HEK293T (cell line): ENCODE measurements around the gene VEPH1.

Experiments used
- FOXM1 ChIP-seq: fragments of 450-650 bp; IDR thresholded peaks from 2 replicates; pipeline ENCODE4 v1.6.1; 2017; ENCODE audit warnings: mild to moderate bottlenecking, borderline replicate concordance
- SP1 ChIP-seq: fragments of 450-650 bp; IDR thresholded peaks from 2 replicates; pipeline ENCODE4 v1.6.1; 2017
- SUZ12 ChIP-seq: fragments of 450-650 bp; IDR thresholded peaks from 2 replicates; pipeline ENCODE4 v1.6.1; 2016; ENCODE audit warnings: mild to moderate bottlenecking
- TF ChIP-seq, protein P1 (sequence below): fragments of 450-650 bp; IDR thresholded peaks from 2 replicates; pipeline ENCODE4 v1.6.1; 2016

DNA sequence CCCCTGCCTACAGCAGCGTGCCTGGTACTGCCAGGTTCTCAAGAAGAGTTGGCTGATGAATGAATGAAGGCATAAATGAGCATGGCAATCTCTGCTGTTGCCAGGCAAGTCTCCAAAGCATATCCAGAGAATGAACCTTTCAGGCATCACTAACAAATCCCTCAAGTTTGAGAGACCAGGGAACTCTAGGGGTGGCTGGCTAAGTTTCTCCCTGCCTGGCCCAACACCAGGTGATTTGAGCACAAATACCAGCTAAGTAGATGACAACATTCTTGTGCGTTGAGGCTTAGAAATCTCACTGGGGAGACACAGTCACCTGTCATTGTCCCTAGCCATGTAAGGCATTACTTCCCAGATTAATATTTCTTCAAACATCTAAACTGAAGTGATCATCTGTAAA is 147.9 kb downstream of the VEPH1 start:
- TF ChIP-seq, protein P1, sequence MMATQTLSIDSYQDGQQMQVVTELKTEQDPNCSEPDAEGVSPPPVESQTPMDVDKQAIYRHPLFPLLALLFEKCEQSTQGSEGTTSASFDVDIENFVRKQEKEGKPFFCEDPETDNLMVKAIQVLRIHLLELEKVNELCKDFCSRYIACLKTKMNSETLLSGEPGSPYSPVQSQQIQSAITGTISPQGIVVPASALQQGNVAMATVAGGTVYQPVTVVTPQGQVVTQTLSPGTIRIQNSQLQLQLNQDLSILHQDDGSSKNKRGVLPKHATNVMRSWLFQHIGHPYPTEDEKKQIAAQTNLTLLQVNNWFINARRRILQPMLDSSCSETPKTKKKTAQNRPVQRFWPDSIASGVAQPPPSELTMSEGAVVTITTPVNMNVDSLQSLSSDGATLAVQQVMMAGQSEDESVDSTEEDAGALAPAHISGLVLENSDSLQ, result no peak
- TF ChIP-seq SUZ12, result no peak
- no peak for TF ChIP-seq SP1
- TF ChIP-seq FOXM1, result no peak
